AG04450 (cell line): ENCODE data around the gene NAP1L1. TPM values are rescaled to one million over a fixed set of nuclear protein-coding genes. Genes with fewer than 3 reads are reported as not detected.

Experiments used
- CTCF ChIA-PET: fragments of 300-600, 350-600 bp; formaldehyde crosslinking; extraction: SDS; loops from one replicate; lab custom pipeline; 2022; ENCODE audit warnings: antibody characterized with exemption, inconsistent platforms; lab: Charles Lee
- POLR2A ChIA-PET: fragments of 350-600 bp; formaldehyde crosslinking; extraction: SDS; loops from one replicate; lab custom pipeline; 2021; ENCODE audit warnings: antibody characterized with exemption, inconsistent platforms; lab: Yijun Ruan, JAX
- DNase-seq: peaks from one replicate; pipeline ENCODE4 v3.0.0-alpha.2; 2011; ENCODE audit warnings: low read depth, low spot score
- H3K27ac ChIP-seq: one replicate; pipeline ENCODE4 v1.5.1; 2012; ENCODE audit warnings: low read depth, low read length, control low read depth
- H3K27me3 ChIP-seq: one replicate; pipeline ENCODE4 v1.6.0; 2012; ENCODE audit warnings: low read length; ENCODE audit not compliant: control insufficient read depth, insufficient read depth
- H3K4me3 ChIP-seq: 2 replicates; pipeline ENCODE4 v1.5.1; 2011; ENCODE audit warnings: mild to moderate bottlenecking, low read depth, low read length, control low read depth
- H3K9me3 ChIP-seq: 2 replicates; pipeline ENCODE4 v1.5.1; 2012; ENCODE audit warnings: low read length; ENCODE audit not compliant: control insufficient read depth, insufficient read depth
- polyA plus RNA-seq: library from polyadenylated mRNA; depleted of rRNA; stranded (reverse); fragments of >200 nt; gene quantifications from 2 replicates; pipeline ENCODE4 v1.2.3, GENCODE V29; 2011
- TF ChIP-seq, protein P1 (sequence below): IDR thresholded peaks from 2 replicates; pipeline ENCODE4 v1.5.1; 2011; ENCODE audit warnings: low read depth, low read length, control low read depth, inconsistent platforms

Gene NAP1L1
- polyA plus RNA-seq, 1 experiment, result 593 TPM

DNA sequence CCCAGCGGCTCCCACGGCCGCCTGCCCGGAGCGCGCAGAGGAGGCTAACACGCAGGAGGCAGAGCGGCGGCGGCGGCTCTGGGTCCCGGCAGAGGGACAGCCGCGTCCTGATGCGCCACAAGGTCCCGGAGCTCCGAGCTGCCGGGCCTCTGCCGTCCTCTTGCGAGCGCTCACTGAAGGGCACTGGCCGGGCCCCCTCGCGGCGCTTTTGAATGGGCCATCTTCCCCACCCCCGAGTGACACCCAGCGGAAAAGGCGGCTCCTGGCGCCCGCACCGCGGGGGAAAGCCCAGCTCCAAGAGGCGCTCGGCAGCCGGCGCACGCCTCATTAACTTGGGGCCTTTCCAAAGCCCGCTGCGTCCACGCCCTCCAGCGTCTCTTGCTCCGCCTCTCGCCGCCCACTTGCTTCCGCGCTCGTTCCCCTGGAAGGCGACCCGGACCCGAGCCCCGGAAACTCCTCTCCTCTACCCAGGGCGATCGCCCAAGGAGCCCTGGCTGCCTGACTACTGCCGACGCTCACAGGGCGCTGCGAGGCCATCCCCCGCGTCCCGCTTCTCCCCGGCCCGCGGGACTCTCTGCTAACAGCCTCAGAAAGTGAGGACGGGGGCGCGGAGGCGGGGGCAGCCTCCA, 53.0 kb downstream of the NAP1L1 start, which contains the start of gene PHLDA1:
TSS of gene PHLDA1 (minus strand) at position 363 of the 629 bp plus-strand sequence.
- peak; percentile 97 for DNase-seq
- H3K4me3 ChIP-seq, result peak within 1 kb of the TSS; percentile 98
- no peaks in the 10 kb centered on the region for H3K27me3 ChIP-seq
- TF ChIP-seq, protein P1, sequence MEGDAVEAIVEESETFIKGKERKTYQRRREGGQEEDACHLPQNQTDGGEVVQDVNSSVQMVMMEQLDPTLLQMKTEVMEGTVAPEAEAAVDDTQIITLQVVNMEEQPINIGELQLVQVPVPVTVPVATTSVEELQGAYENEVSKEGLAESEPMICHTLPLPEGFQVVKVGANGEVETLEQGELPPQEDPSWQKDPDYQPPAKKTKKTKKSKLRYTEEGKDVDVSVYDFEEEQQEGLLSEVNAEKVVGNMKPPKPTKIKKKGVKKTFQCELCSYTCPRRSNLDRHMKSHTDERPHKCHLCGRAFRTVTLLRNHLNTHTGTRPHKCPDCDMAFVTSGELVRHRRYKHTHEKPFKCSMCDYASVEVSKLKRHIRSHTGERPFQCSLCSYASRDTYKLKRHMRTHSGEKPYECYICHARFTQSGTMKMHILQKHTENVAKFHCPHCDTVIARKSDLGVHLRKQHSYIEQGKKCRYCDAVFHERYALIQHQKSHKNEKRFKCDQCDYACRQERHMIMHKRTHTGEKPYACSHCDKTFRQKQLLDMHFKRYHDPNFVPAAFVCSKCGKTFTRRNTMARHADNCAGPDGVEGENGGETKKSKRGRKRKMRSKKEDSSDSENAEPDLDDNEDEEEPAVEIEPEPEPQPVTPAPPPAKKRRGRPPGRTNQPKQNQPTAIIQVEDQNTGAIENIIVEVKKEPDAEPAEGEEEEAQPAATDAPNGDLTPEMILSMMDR, result peak; percentile 58
- POLR2A ChIA-PET, result interaction anchor here (0.5 to 3.1 kb wide), 35 partner anchors 10 to 555 kb away, joined by 3 to 26 read pairs (median 5); partner anchors contain the start of genes BBS10, GLIPR1, KRR1 and NAP1L1
- CTCF ChIA-PET, result interaction anchor here (0.7 to 2.0 kb wide), 4 partner anchors 206 to 547 kb away, joined by 3 to 9 read pairs (median 3); no protein-coding TSS in a partner anchor
- H3K27ac ChIP-seq, result peak within 1 kb of the TSS; percentile 99
- H3K9me3 ChIP-seq, result no peaks in the 10 kb centered on the region; the same call in 1 of the 2 replicates

DNA sequence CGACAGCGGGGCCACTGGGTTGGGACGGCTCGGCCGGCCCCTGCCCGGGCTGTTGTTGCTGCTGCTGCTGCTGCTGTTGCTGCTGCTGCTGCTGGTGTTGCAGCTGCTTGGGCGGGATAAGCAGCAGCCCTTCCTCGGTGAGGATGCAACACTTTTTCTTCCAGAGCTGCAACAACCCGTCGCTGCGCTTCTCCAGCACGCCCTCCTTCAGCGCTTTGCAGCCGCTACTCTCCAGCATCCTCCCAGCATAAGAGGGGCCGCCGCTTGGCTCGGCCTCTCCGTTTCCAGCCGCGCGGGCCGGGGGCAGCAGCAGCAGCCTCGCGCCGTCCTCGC, 53.4 kb downstream of the NAP1L1 start:
- TF ChIP-seq, protein P1, result no peak
- ChIA-PET POLR2A (interaction anchor here (0.5 to 3.1 kb wide), 32 partner anchors 10 to 556 kb away, joined by 3 to 26 read pairs (median 6); partner anchors contain the start of genes BBS10, KRR1 and NAP1L1), CTCF (interaction anchor here (1.2 to 2.0 kb wide), 3 partner anchors 206 to 546 kb away, joined by 3 to 9 read pairs (median 3); no protein-coding TSS in a partner anchor)
- H3K4me3 ChIP-seq, result peak overlapping the region; percentile 98
- no peaks in the 10 kb centered on the region; the same call in 1 of the 2 replicates for H3K9me3 ChIP-seq
- H3K27ac ChIP-seq, result peak overlapping the region; percentile 96
- H3K27me3 ChIP-seq, result no peaks in the 10 kb centered on the region
- no peak for DNase-seq

DNA sequence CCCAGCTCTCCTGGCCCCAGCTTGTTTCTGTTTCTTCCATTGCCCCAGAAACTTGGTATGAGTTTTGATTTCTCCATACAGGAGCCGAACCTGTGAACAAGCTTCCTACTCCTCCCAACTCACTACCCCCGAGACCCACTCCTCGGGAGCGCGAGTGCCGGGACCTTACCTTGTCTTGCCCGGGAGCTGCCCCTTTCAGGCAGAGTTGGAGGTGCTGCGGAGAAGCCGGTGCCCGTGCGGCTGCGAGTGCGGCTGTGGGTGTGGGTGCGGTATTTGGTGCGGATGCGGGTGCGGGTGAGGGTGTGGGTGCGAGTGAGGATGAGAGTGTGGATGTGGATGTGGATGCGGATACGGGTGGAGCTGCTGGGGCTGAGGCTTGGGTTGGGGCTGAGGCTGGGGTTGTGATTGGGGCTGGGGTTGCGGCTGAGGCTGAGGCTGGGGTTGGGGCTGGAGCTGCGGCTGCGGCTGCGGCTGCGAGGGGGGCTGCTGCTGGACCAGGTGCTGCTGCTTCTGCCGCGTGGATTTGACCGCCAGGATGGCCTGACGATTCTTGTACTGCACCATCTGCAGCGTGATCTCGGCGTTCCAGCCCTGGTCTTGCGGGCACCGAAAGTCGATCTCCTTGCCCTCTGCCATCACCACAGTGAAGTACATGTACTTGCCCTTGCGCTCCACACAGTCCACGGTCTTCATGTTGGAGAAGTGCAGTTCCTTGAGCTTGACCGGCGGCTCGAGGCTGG, 54.0 kb downstream of the NAP1L1 start:
- POLR2A ChIA-PET, result interaction anchor here (0.7 to 3.1 kb wide), 25 partner anchors 9 to 556 kb away, joined by 3 to 26 read pairs (median 6); partner anchors contain the start of genes BBS10, KRR1 and NAP1L1

DNA sequence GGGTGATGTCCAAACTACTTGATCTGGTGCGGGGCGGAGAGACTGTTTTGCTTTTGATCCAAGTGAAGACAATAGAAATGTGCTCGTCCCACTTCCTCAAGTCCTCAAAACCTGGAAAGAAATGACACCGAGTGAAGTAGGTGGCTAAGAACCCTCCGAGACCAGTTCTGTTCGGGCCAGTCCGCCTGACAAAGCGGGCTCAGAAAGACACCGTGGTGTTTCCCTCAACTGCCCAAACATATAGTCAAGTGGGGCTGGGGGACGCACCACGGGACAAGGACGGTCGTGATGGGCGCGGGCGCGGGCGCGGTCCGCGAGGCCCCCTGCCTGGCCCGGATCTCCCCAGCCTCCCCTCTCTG, 54.5 kb downstream of the NAP1L1 start:
- DNase-seq, result no peak

More for the DNA sequence above, 54.0 kb downstream of the NAP1L1 start:
- Histone ChIP-seq H3K27me3 (no peaks in the 10 kb centered on the region), H3K4me3 (peak overlapping the region; percentile 98), H3K27ac (peak overlapping the region; percentile 96), H3K9me3 (no peaks in the 10 kb centered on the region; the same call in 1 of the 2 replicates)
- TF ChIP-seq, protein P1, result no peak
- DNase-seq, result no peak
- CTCF ChIA-PET, result interaction anchor here (1.2 to 2.0 kb wide), 3 partner anchors 205 to 546 kb away, joined by 3 to 9 read pairs (median 3); no protein-coding TSS in a partner anchor

More for the DNA sequence above, 54.5 kb downstream of the NAP1L1 start:
- ChIA-PET CTCF (interaction anchor here (2.0 kb wide), 1 partner anchor 503 kb away, joined by 9 read pairs; no protein-coding TSS in a partner anchor), POLR2A (interaction anchor here (0.7 to 2.3 kb wide), 6 partner anchors 8 to 504 kb away, joined by 3 to 17 read pairs (median 8); no protein-coding TSS in a partner anchor)
- TF ChIP-seq, protein P1, result no peak
- H3K4me3 ChIP-seq, result peak overlapping the region; percentile 98
- H3K27me3 ChIP-seq, result no peaks in the 10 kb centered on the region
- H3K27ac ChIP-seq, result peak overlapping the region; percentile 96
- no peaks in the 10 kb centered on the region; the same call in 1 of the 2 replicates for H3K9me3 ChIP-seq
